GM21360 (cell line): ENCODE results near the gene BABAM1.
"Not testable (repeated sequence)": the region's sequence is repeated elsewhere in the genome, so short reads cannot be mapped to it uniquely, and the experiment has no call there.

Experiments
- ATAC-seq: cut with Tn5 transposase; IDR thresholded peaks from one replicate; pipeline ENCODE4 v1.9.1; 2021; ENCODE audit warnings: mild to moderate bottlenecking, moderate library complexity; ENCODE audit not compliant: unreplicated experiment

The BABAM1 gene

GRCh38 chr19:17266589-17266974 lies 661 bp upstream of the BABAM1 start:
- ATAC-seq = no peak

- ATAC-seq = no peak
Measured at GRCh38 chr19:17268754-17269153, 1.5 kb downstream of the BABAM1 start.

GRCh38 chr19:17274892-17275291 lies 7.6 kb downstream of the BABAM1 start:
- ATAC-seq = not testable (repeated sequence)

GRCh38 chr19:17275441-17276175 lies 8.4 kb downstream of the BABAM1 start:
- no peak for ATAC-seq

GRCh38 chr19:17279436-17279835 lies 12.2 kb downstream of the BABAM1 start:
- ATAC-seq = no peak

GRCh38 chr19:17281391-17282304 lies 14.4 kb downstream of the BABAM1 start, which contains the start of gene ANKLE1:
TSS of gene ANKLE1 (plus strand) at chr19:17281901. CDS start at chr19:17281921, 20 bp downstream.
- peak; percentile 36 for ATAC-seq

GRCh38 chr19:17282488-17283125 lies 15.4 kb downstream of the BABAM1 start:
- ATAC-seq = peak; percentile 63

GRCh38 chr19:17283504-17283996 lies 16.3 kb downstream of the BABAM1 start:
- no peak for ATAC-seq

GRCh38 chr19:17285415-17286135 lies 18.3 kb downstream of the BABAM1 start:
- ATAC-seq = no peak

GRCh38 chr19:17286263-17286662 lies 19.0 kb downstream of the BABAM1 start:
- no peak for ATAC-seq

GRCh38 chr19:17286752-17287151 lies 19.5 kb downstream of the BABAM1 start:
- ATAC-seq = no peak

- no peak for ATAC-seq
Measured at GRCh38 chr19:17289489-17289888, 22.2 kb downstream of the BABAM1 start.

- ATAC-seq = peak; percentile 65
Measured at GRCh38 chr19:17292301-17293074, 25.2 kb downstream of the BABAM1 start.

- no peak for ATAC-seq
Measured at GRCh38 chr19:17293605-17294004, 26.4 kb downstream of the BABAM1 start.

GRCh38 chr19:17294051-17294891 lies 27.0 kb downstream of the BABAM1 start:
- ATAC-seq = no peak

- not testable (repeated sequence) for ATAC-seq
Measured at GRCh38 chr19:17295551-17295950, 28.3 kb downstream of the BABAM1 start.

- no peak for ATAC-seq
Measured at GRCh38 chr19:17296273-17296672, 29.0 kb downstream of the BABAM1 start.

GRCh38 chr19:17296976-17297375 lies 29.7 kb downstream of the BABAM1 start:
- ATAC-seq = no peak
